Epithelial cell of proximal tubule (primary cell): ENCODE measurements around the gene INPP4A. TPM values are rescaled to one million over a fixed set of nuclear protein-coding genes. Genes with fewer than 3 reads are reported as not detected.

ENCODE experiments used
- DNase-seq: peaks from one replicate; pipeline ENCODE4 v3.0.0-alpha.2; 2011; ENCODE audit warnings: low read depth
- H3K4me3 ChIP-seq: 2 replicates; pipeline ENCODE4 v1.5.1; 2011; ENCODE audit warnings: low read depth, mild to moderate bottlenecking, low read length
- CTCF ChIP-seq: conservative IDR thresholded peaks from 2 replicates; pipeline ENCODE4 v1.5.1; 2012; ENCODE audit warnings: low read depth, mild to moderate bottlenecking, low read length
- total RNA-seq: library from RNA; depleted of rRNA; stranded (reverse); fragments of >200 nt; gene quantifications from 2 replicates; pipeline ENCODE4 v1.2.3, GENCODE V29; 2015

The INPP4A gene
- total RNA-seq, 1 donor from 2014 or later: 12.2 TPM

DNA sequence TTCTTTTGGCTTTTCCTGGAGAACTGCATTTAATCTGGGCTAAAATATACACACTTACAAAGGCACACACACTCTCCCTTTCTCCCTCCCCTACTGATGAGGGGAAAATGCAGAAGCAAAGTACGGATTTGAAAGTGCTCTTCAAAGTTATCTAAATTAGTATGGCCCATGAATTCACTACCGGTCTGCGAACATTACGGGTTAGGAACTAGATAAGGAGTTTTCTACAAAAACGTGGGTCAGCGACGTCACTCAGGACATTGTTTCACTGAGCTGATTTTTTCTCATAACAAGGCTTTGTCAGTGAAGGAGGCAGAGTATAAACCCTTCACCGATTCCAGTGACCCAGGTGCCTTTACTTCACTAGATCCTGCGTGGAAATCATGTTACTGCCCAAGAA is 116.4 kb downstream of the INPP4A start:
- TF ChIP-seq CTCF: no peak
- H3K4me3 ChIP-seq: no peak overlapping the region
- DNase-seq: no peak

GRCh38 chr2:98561902-98562695 is 117.4 kb downstream of the INPP4A start:
- no peak for DNase-seq
- TF ChIP-seq CTCF: no peak
- H3K4me3 ChIP-seq: no peak overlapping the region

DNA sequence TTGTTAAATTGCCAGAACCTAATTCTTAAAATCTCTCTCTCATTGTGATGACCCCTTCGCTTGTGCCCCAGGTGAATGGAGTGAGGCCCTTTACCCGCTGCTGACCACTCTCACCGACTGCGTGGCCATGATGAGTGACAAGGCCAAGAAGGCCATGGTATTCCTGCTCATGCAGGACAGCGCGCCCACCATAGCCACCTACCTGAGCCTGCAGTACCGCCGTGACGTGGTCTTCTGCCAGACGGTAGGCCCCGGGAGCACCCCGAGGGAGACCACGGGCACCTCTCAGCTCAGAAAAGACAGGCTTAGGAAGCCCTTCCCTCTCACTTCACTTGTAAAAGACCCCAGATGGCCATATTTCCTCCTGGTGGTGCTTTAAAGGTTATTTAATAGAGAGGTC is 118.7 kb downstream of the INPP4A start:
- TF ChIP-seq CTCF: no peak
- H3K4me3 ChIP-seq: no peak overlapping the region
- no peak for DNase-seq

DNA sequence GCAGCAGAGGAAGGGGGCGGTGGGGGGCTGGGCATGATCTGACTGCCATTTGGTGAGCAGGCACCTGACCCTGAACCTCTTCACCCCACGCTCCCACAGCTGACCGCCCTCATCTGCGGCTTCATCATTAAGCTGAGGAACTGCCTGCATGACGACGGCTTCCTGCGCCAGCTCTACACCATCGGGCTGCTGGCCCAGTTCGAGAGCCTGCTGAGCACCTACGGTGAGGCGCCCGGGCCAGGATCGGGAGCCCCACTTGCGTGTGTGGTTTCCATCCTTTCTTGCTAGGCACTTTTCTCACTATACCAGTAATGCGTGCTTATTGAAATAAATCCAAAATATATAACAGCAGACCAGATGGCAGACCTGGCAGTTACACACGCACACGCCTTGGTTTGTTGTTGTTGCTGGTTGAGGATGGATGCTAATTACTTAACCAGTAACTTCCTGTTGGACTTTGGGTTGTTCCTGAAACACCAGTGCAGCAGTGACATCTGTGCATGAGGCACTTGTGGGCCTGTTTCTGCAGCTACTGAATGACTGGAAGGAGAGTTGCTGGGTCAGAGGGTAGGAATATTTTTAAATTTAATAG is 120.0 kb downstream of the INPP4A start:
- no peak for DNase-seq
- TF ChIP-seq CTCF: no peak
- no peak overlapping the region for H3K4me3 ChIP-seq

GRCh38 chr2:98565286-98565860 is 120.7 kb downstream of the INPP4A start:
- DNase-seq: no peak
- H3K4me3 ChIP-seq: no peak overlapping the region
- TF ChIP-seq CTCF: no peak

DNA sequence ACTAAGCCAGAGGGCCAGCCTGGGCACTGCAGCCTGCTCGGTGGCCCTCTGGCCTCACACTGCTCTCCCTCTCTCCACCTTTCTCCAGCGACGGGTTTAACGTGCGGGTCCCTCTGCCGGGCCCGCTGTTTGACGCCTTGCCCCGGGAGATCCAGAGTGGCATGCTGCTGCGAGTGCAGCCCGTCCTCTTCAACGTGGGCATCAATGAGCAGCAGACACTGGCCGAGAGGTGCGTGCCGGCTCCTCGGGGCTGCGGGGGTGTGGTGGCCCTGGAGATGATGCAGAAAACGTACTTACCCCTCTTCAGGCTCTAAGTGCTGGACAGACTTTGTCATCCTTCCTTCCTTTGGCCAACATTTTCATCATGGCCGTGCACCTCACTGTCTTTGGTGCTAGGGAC is 121.3 kb downstream of the INPP4A start:
- DNase-seq: no peak
- no peak for TF ChIP-seq CTCF
- no peak overlapping the region for H3K4me3 ChIP-seq
